ENCODE data around the gene CADM3. TPM values are rescaled to one million over a fixed set of nuclear protein-coding genes. Genes with fewer than 3 reads are reported as not detected.

CADM3 gene
- total RNA-seq, 1 donor from 2014 or later: 5.8 TPM

DNA sequence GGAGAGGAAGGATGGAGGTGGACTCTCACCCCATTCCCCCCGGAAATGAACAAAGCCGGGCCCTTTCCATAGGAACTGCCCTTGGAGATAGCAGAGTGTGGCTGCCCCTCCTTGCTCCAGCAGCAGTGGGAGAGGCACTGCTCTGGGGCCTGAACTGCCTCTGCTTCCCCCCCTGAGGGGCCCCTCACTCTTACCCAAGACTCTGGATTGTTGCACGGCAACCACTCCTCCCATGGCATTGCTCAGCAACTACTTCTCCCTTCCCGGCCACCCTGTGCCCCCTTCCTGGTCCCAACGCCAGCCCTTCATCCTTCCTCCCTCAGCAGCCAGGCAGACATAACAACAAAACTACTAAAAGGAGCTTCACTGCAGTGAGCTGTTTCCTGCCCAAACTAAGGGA lies 30.2 kb downstream of the CADM3 start:
- TF ChIP-seq, protein P1, sequence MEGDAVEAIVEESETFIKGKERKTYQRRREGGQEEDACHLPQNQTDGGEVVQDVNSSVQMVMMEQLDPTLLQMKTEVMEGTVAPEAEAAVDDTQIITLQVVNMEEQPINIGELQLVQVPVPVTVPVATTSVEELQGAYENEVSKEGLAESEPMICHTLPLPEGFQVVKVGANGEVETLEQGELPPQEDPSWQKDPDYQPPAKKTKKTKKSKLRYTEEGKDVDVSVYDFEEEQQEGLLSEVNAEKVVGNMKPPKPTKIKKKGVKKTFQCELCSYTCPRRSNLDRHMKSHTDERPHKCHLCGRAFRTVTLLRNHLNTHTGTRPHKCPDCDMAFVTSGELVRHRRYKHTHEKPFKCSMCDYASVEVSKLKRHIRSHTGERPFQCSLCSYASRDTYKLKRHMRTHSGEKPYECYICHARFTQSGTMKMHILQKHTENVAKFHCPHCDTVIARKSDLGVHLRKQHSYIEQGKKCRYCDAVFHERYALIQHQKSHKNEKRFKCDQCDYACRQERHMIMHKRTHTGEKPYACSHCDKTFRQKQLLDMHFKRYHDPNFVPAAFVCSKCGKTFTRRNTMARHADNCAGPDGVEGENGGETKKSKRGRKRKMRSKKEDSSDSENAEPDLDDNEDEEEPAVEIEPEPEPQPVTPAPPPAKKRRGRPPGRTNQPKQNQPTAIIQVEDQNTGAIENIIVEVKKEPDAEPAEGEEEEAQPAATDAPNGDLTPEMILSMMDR (conservative IDR thresholded peaks at IDR 0.05): no peak
- Mint-ChIP-seq H3K4me3 (no peak overlapping the region), H3K27ac (no peak overlapping the region), H3K27me3 (peaks cover 32% of the 10 kb centered on the region), H3K9me3 (no peaks in the 10 kb centered on the region), H3K4me1 (ENCODE audit: unreplicated experiment) (peaks cover 13% of the 10 kb centered on the region), H3K36me3 (no peaks in the 10 kb centered on the region)
- DNase-seq (ENCODE audit: extremely low spot score, unreplicated experiment): no peak

DNA sequence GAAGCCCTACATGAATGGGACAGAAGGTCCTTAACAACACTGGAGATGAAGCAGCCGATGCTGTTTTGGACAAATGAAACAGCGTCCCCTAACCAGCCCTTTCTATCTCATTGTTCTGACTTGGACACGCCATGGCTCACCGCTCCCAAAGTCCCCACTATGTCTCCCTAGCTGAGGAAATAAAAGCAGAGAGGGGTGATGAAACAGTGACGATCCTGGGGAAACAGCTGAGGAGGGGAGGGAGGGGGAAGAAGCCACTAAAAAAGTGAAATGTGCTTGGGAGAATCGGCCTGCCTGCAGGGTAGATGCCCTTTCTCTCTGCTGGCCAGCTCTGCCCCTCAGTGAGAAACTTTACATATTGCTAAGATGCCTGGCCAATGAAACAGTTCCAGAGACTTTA lies 32.2 kb downstream of the CADM3 start:
- DNase-seq (ENCODE audit: extremely low spot score, unreplicated experiment): no peak
- H3K27ac Mint-ChIP-seq: no peak overlapping the region
- TF ChIP-seq, protein P1 (conservative IDR thresholded peaks at IDR 0.05): no peak
- peaks cover 8% of the 10 kb centered on the region for H3K4me1 Mint-ChIP-seq (ENCODE audit: unreplicated experiment)
- H3K4me3 Mint-ChIP-seq: no peak overlapping the region
- H3K36me3 Mint-ChIP-seq: no peaks in the 10 kb centered on the region
- H3K9me3 Mint-ChIP-seq: no peaks in the 10 kb centered on the region
- peaks cover 48% of the 10 kb centered on the region for H3K27me3 Mint-ChIP-seq

DNA sequence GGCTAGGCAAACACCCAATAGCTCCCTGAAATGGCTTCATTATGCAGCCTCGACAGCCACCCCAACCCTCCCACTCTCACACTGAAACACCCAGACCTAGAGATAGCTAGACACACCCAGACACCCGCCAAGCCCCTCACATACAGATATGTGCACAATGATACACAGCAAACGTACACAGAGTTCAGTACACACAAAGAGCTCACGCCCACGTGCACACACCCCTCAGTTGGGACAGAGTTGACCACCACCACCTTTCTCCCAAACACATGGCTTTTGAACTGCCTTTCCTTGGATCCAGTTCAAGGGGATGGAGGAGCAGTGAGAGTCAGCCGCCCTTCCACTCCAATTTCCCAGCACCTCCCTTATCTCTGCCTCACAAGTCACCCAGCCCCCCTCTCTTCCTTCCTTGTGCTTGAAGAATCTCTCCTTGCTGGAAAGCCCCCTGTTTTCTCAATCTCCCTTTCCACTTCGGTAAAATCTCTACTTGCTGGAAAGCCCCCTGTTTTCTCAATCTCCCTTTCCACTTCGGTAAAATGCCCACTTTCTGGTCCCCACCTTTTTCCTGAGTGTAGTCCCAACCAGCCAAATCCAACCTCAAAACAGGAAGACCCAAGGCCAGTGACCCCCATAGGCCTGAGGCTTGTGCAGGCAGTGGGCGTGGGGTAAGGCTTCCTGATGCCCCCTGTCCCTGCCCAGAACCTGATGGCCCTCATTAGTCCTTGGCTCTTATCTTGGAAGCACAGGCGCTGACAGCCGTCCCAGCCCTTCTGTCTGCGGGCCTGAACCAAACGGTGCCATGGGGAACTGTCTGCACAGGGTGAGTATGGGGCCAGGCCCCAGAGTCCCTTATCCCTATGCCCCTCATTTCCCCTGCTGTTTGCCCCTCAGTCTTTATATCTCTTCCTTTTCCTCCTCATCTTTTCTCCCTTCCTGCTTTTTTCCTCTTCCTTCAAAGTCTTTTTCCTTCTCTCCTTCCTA lies 33.0 kb downstream of the CADM3 start, which contains the start of gene ACKR1:
ACKR1 (plus strand) TSS at position 715 of the 981 bp plus-strand sequence; CDS start at position 800, 85 bp downstream.
- peaks cover 57% of the 10 kb centered on the region for H3K27me3 Mint-ChIP-seq
- H3K4me1 Mint-ChIP-seq (ENCODE audit: unreplicated experiment): peaks cover 8% of the 10 kb centered on the region
- no peak within 1 kb of the TSS for H3K27ac Mint-ChIP-seq
- TF ChIP-seq, protein P1 (conservative IDR thresholded peaks at IDR 0.05): no peak
- no peaks in the 10 kb centered on the region for H3K9me3 Mint-ChIP-seq
- no peak within 1 kb of the TSS for H3K4me3 Mint-ChIP-seq
- no peaks in the 10 kb centered on the region for H3K36me3 Mint-ChIP-seq
- no peak for DNase-seq (ENCODE audit: extremely low spot score, unreplicated experiment)

DNA sequence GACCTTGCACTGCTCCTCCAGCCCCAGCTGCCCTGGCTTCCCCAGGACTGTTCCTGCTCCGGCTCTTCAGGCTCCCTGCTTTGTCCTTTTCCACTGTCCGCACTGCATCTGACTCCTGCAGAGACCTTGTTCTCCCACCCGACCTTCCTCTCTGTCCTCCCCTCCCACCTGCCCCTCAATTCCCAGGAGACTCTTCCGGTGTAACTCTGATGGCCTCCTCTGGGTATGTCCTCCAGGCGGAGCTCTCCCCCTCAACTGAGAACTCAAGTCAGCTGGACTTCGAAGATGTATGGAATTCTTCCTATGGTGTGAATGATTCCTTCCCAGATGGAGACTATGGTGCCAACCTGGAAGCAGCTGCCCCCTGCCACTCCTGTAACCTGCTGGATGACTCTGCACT lies 33.8 kb downstream of the CADM3 start:
- H3K27me3 Mint-ChIP-seq: peaks cover 61% of the 10 kb centered on the region
- no peak overlapping the region for H3K4me3 Mint-ChIP-seq
- no peak overlapping the region for H3K27ac Mint-ChIP-seq
- no peaks in the 10 kb centered on the region for H3K36me3 Mint-ChIP-seq
- peaks cover 8% of the 10 kb centered on the region for H3K4me1 Mint-ChIP-seq (ENCODE audit: unreplicated experiment)
- DNase-seq (ENCODE audit: extremely low spot score, unreplicated experiment): no peak
- TF ChIP-seq, protein P1 (conservative IDR thresholded peaks at IDR 0.05): no peak
- H3K9me3 Mint-ChIP-seq: no peaks in the 10 kb centered on the region

DNA sequence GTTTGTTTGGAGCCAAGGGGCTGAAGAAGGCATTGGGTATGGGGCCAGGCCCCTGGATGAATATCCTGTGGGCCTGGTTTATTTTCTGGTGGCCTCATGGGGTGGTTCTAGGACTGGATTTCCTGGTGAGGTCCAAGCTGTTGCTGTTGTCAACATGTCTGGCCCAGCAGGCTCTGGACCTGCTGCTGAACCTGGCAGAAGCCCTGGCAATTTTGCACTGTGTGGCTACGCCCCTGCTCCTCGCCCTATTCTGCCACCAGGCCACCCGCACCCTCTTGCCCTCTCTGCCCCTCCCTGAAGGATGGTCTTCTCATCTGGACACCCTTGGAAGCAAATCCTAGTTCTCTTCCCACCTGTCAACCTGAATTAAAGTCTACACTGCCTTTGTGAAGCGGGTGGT lies 34.7 kb downstream of the CADM3 start:
- H3K4me1 Mint-ChIP-seq (ENCODE audit: unreplicated experiment): peaks cover 8% of the 10 kb centered on the region
- no peaks in the 10 kb centered on the region for H3K9me3 Mint-ChIP-seq
- H3K27ac Mint-ChIP-seq: no peak overlapping the region
- TF ChIP-seq, protein P1 (conservative IDR thresholded peaks at IDR 0.05): no peak
- H3K27me3 Mint-ChIP-seq: peaks cover 68% of the 10 kb centered on the region
- no peak for DNase-seq (ENCODE audit: extremely low spot score, unreplicated experiment)
- H3K4me3 Mint-ChIP-seq: no peak overlapping the region
- H3K36me3 Mint-ChIP-seq: no peaks in the 10 kb centered on the region

Data from type B pancreatic cell (in vitro differentiated cells).